Progenitor cell of endocrine pancreas (in vitro differentiated cells): ENCODE results near the gene ZNF488. TPM values are rescaled to one million over a fixed set of nuclear protein-coding genes. Genes with fewer than 3 reads are reported as not detected.

Experiments used
- DNase-seq: peaks from one replicate; pipeline ENCODE4 v3.0.0; 2021; ENCODE audit warnings: low spot score; ENCODE audit not compliant: unreplicated experiment
- H3K27ac Mint-ChIP-seq: 2 replicates; pipeline ENCODE4 v1.8.0; 2021; ENCODE audit warnings: mild to moderate bottlenecking, moderate library complexity, mixed read lengths
- H3K27me3 Mint-ChIP-seq: 2 replicates; pipeline ENCODE4 v1.8.0; 2021; ENCODE audit warnings: mixed read lengths
- H3K36me3 Mint-ChIP-seq: 2 replicates; pipeline ENCODE4 v1.8.0; 2022; ENCODE audit warnings: mixed read lengths; ENCODE audit not compliant: insufficient read depth
- H3K4me1 Mint-ChIP-seq: 2 replicates; pipeline ENCODE4 v1.8.0; 2021; ENCODE audit warnings: low read depth, mixed read lengths
- H3K4me3 Mint-ChIP-seq: 2 replicates; pipeline ENCODE4 v1.8.0; 2021; ENCODE audit warnings: low read depth, mild to moderate bottlenecking, moderate library complexity, mixed read lengths
- H3K9me3 Mint-ChIP-seq: 2 replicates; pipeline ENCODE4 v1.8.0; 2021; ENCODE audit warnings: low read depth, mixed read lengths
- CTCF ChIP-seq: fragments of 200-600 bp; sonication (generic); IDR thresholded peaks from one replicate; pipeline ENCODE4 v1.5.0; 2021; ENCODE audit warnings: antibody characterized with exemption, mild to moderate bottlenecking; ENCODE audit not compliant: unreplicated experiment
- long read RNA-seq: library from polyadenylated mRNA; unstranded; transcript quantifications from one replicate; pipeline ENCODE4 v2.0.0, GENCODE V29; 2020
- total RNA-seq: library from RNA; stranded (reverse); gene quantifications from 2 replicates; pipeline ENCODE4 v1.2.1, GENCODE V29; 2021

Gene ZNF488
- 1.0 and 1.4 TPM in 2 replicates for total RNA-seq
- long read RNA-seq, partial matches to known transcripts: 0 of 3 reads
- long read RNA-seq, other reads (novel, unspliced or antisense): 2 of 3 reads

GRCh38 chr10:47384148-47384921, at the start of gene ZNF488:
ZNF488 (minus strand) TSS chr10:47384293; CDS start chr10:47368829, 15,464 bp downstream.
- Mint-ChIP-seq H3K36me3 (no peaks in the 10 kb centered on the region), H3K9me3 (no peaks in the 10 kb centered on the region), H3K27ac (peak within 1 kb of the TSS; percentile 91), H3K4me3 (peak within 1 kb of the TSS; percentile 88), H3K27me3 (peaks cover 65% of the 10 kb centered on the region), H3K4me1 (peaks cover 29% of the 10 kb centered on the region)
- TF ChIP-seq CTCF: no peak
- peak; percentile 77 for DNase-seq

- DNase-seq: no peak
- no peak for TF ChIP-seq CTCF
- Mint-ChIP-seq H3K36me3 (no peaks in the 10 kb centered on the region), H3K4me3 (no peak overlapping the region), H3K27ac (no peak overlapping the region), H3K9me3 (peaks cover 5% of the 10 kb centered on the region), H3K27me3 (peaks cover 9% of the 10 kb centered on the region), H3K4me1 (peaks cover 2% of the 10 kb centered on the region)
Measured at GRCh38 chr10:47425813-47426419, 41.8 kb upstream of the ZNF488 start.

GRCh38 chr10:47424231-47424630, 40.1 kb upstream of the ZNF488 start:
- no peak for TF ChIP-seq CTCF
- H3K36me3 Mint-ChIP-seq: no peaks in the 10 kb centered on the region
- no peak overlapping the region for H3K27ac Mint-ChIP-seq
- DNase-seq: no peak
- H3K27me3 Mint-ChIP-seq: peaks cover 2% of the 10 kb centered on the region
- H3K4me1 Mint-ChIP-seq: peaks cover 2% of the 10 kb centered on the region
- H3K4me3 Mint-ChIP-seq: no peak overlapping the region
- H3K9me3 Mint-ChIP-seq: peaks cover 5% of the 10 kb centered on the region

GRCh38 chr10:47423476-47423875, 39.4 kb upstream of the ZNF488 start:
- Mint-ChIP-seq H3K27ac (no peak overlapping the region), H3K27me3 (no peaks in the 10 kb centered on the region), H3K4me1 (peaks cover 2% of the 10 kb centered on the region), H3K36me3 (no peaks in the 10 kb centered on the region), H3K9me3 (no peaks in the 10 kb centered on the region), H3K4me3 (no peak overlapping the region)
- no peak for TF ChIP-seq CTCF
- no peak for DNase-seq

- no peak overlapping the region for H3K4me3 Mint-ChIP-seq
- no peak for DNase-seq
- no peaks in the 10 kb centered on the region for H3K9me3 Mint-ChIP-seq
- H3K27me3 Mint-ChIP-seq: no peaks in the 10 kb centered on the region
- no peak for TF ChIP-seq CTCF
- no peak overlapping the region for H3K27ac Mint-ChIP-seq
- H3K36me3 Mint-ChIP-seq: no peaks in the 10 kb centered on the region
- H3K4me1 Mint-ChIP-seq: peaks cover 2% of the 10 kb centered on the region
Measured at GRCh38 chr10:47421057-47421952, 37.2 kb upstream of the ZNF488 start.
